Type B pancreatic cell (in vitro differentiated cells): Measurements from ENCODE around the gene ERC2. TPM values are rescaled to one million over a fixed set of nuclear protein-coding genes. Genes with fewer than 3 reads are reported as not detected.

ENCODE experiments used
- DNase-seq: peaks from one replicate; pipeline ENCODE4 v3.0.0; 2021; ENCODE audit warnings: mixed read lengths; ENCODE audit not compliant: unreplicated experiment; ENCODE audit errors: extremely low spot score
- H3K27ac Mint-ChIP-seq: 2 replicates; pipeline ENCODE4 v1.8.0; 2021; ENCODE audit warnings: mild to moderate bottlenecking, mixed read lengths
- H3K27me3 Mint-ChIP-seq: 2 replicates; pipeline ENCODE4 v1.8.0; 2021; ENCODE audit warnings: mixed read lengths
- H3K36me3 Mint-ChIP-seq: 2 replicates; pipeline ENCODE4 v1.8.0; 2021; ENCODE audit warnings: mixed read lengths
- H3K4me1 Mint-ChIP-seq: one replicate; pipeline ENCODE4 v1.8.0; 2021; ENCODE audit warnings: mixed read lengths; ENCODE audit not compliant: unreplicated experiment
- H3K4me3 Mint-ChIP-seq: 2 replicates; pipeline ENCODE4 v1.8.0; 2021; ENCODE audit warnings: mild to moderate bottlenecking, mixed read lengths
- H3K9me3 Mint-ChIP-seq: 2 replicates; pipeline ENCODE4 v1.8.0; 2021; ENCODE audit warnings: mixed read lengths
- total RNA-seq: library from RNA; stranded (reverse); gene quantifications from 2 replicates; pipeline ENCODE4 v1.2.1, GENCODE V29; 2021; ENCODE audit warnings: low replicate concordance
- TF ChIP-seq, protein P1 (sequence below): fragments of 200-600 bp; sonication (generic); conservative IDR thresholded peaks from 2 replicates; pipeline ENCODE4 v1.5.0; 2021; ENCODE audit warnings: antibody characterized with exemption, mild to moderate bottlenecking

ERC2 gene
- total RNA-seq, 1 donor from 2014 or later = 6.1 TPM

DNA sequence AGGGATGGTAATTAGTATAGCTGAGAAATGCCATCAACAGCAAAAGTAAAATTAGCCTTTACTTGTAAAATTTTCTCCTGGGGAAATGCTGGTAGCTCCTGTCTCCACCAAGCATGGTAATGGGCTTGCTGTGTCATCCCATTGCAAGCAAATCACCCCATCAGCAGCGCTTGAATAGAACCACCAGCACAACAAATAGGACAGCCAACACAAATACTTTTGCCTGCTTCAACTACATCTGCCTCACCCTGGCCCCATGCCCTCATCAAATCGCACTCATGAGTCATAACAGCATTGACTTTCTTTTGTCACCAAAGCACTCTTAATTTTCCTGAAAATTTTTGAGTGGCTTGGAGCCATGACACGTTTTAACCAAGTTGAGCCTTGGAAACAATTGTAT lies 52.6 kb downstream of the ERC2 start:
- H3K36me3 Mint-ChIP-seq = no peaks in the 10 kb centered on the region
- DNase-seq = no peak
- no peak overlapping the region for H3K27ac Mint-ChIP-seq
- peaks cover 5% of the 10 kb centered on the region for H3K4me1 Mint-ChIP-seq
- H3K9me3 Mint-ChIP-seq = no peaks in the 10 kb centered on the region
- TF ChIP-seq, protein P1, sequence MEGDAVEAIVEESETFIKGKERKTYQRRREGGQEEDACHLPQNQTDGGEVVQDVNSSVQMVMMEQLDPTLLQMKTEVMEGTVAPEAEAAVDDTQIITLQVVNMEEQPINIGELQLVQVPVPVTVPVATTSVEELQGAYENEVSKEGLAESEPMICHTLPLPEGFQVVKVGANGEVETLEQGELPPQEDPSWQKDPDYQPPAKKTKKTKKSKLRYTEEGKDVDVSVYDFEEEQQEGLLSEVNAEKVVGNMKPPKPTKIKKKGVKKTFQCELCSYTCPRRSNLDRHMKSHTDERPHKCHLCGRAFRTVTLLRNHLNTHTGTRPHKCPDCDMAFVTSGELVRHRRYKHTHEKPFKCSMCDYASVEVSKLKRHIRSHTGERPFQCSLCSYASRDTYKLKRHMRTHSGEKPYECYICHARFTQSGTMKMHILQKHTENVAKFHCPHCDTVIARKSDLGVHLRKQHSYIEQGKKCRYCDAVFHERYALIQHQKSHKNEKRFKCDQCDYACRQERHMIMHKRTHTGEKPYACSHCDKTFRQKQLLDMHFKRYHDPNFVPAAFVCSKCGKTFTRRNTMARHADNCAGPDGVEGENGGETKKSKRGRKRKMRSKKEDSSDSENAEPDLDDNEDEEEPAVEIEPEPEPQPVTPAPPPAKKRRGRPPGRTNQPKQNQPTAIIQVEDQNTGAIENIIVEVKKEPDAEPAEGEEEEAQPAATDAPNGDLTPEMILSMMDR = no peak
- no peak overlapping the region for H3K4me3 Mint-ChIP-seq
- no peaks in the 10 kb centered on the region for H3K27me3 Mint-ChIP-seq

DNA sequence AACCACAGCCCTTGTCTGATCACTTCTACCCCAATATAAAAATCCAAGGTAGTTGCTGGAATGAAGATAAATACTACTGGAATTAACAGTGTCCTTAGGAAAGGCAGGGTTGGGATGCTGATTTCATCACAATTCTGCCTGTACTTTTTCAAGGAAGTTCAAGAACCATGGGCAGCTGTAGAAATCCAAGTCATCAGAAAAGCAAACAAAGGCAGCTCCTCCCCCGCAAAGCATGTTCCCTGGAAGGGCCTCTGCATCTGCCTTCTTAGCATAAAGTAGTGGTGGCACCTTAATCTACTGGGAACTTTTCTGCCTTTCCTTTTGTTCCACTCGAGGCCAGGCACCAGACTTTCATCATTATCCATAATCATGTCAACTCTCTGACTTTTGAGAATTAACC lies 54.4 kb downstream of the ERC2 start:
- Mint-ChIP-seq H3K4me3 (no peak overlapping the region), H3K9me3 (no peaks in the 10 kb centered on the region), H3K27ac (no peak overlapping the region), H3K36me3 (no peaks in the 10 kb centered on the region), H3K4me1 (peaks cover 5% of the 10 kb centered on the region), H3K27me3 (no peaks in the 10 kb centered on the region)
- TF ChIP-seq, protein P1 = no peak
- DNase-seq = no peak

DNA sequence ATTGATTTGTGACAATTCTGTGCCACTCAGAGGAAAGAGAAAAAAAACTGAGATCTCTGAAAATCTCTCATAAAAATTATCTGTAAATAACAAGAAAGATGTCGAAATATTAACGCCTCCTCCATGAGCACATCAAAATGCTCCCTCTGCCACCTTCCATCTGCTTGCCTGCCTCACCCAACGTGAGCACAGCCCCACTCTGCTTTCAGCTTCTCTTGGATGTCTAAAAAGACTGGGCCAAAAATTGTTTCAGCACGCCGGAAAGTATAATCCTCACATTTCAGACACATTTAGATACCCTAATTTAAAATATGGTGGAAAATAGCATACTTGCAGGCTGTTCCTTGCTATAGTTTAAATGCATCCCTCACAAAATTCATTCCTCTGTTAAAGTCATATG lies 57.1 kb downstream of the ERC2 start:
- Mint-ChIP-seq H3K27ac (no peak overlapping the region), H3K4me1 (peaks cover 5% of the 10 kb centered on the region), H3K4me3 (no peak overlapping the region), H3K36me3 (no peaks in the 10 kb centered on the region), H3K9me3 (no peaks in the 10 kb centered on the region), H3K27me3 (no peaks in the 10 kb centered on the region)
- TF ChIP-seq, protein P1 = no peak
- no peak for DNase-seq

- H3K9me3 Mint-ChIP-seq = no peaks in the 10 kb centered on the region
- H3K27me3 Mint-ChIP-seq = no peaks in the 10 kb centered on the region
- no peak overlapping the region for H3K4me3 Mint-ChIP-seq
- no peak overlapping the region for H3K27ac Mint-ChIP-seq
- no peaks in the 10 kb centered on the region for H3K36me3 Mint-ChIP-seq
- DNase-seq = no peak
- peaks cover 5% of the 10 kb centered on the region for H3K4me1 Mint-ChIP-seq
- TF ChIP-seq, protein P1 = no peak
These were observed 57.7 kb downstream of the ERC2 start for GRCh38 chr3:56410576-56410975.

- DNase-seq = no peak
- Mint-ChIP-seq H3K9me3 (no peaks in the 10 kb centered on the region), H3K27me3 (no peaks in the 10 kb centered on the region), H3K4me3 (no peak overlapping the region), H3K4me1 (peaks cover 5% of the 10 kb centered on the region), H3K36me3 (no peaks in the 10 kb centered on the region), H3K27ac (no peak overlapping the region)
- TF ChIP-seq, protein P1 = no peak
These were observed 58.5 kb downstream of the ERC2 start for GRCh38 chr3:56409790-56410189.

DNA sequence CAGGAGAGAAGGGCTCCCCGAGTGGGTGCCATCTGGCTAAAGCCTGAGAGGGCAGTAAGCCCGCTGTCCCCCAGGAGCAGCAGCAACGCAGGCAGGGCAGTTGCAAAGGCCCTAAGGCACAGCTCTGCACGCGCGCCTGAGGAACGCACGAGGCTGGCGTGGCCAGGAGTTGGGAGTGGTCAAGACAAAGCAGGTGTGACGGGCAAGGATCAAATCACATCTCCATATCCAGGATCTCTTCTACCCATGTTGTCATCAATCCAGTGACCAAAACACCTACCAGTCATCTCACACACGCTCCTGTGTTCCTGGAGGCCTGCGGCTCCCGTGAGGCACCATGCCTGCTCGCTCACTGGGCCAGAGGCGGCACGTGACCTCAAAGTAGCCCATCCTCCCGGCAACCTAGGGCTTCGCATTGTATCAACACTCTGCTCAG lies 59.5 kb downstream of the ERC2 start:
- TF ChIP-seq, protein P1 = no peak
- H3K27me3 Mint-ChIP-seq = no peaks in the 10 kb centered on the region
- H3K4me1 Mint-ChIP-seq = peaks cover under 1% of the 10 kb centered on the region
- H3K9me3 Mint-ChIP-seq = no peaks in the 10 kb centered on the region
- H3K4me3 Mint-ChIP-seq = no peak overlapping the region
- no peaks in the 10 kb centered on the region for H3K36me3 Mint-ChIP-seq
- no peak for DNase-seq
- H3K27ac Mint-ChIP-seq = no peak overlapping the region
